HepG2 (cell line): ENCODE data around the gene NDUFAF5. TPM values are rescaled to one million over a fixed set of nuclear protein-coding genes. Genes with fewer than 3 reads are reported as not detected.
A peak's percentile ranks its signal among the peaks of the same experiment; 100 is the strongest.

Source experiments
- BCLAF1 ChIP-seq: fragments of 450-650 bp; IDR thresholded peaks from 2 replicates; pipeline ENCODE4 v1.6.1; 2017; ENCODE audit warnings: mild to moderate bottlenecking
- FOSL1 ChIP-seq: sonication (generic); formaldehyde crosslinking; IDR thresholded peaks from 2 replicates; pipeline ENCODE4 v1.9.0; 2021; ENCODE audit warnings: missing genetic modification reagents, borderline replicate concordance
- HCFC1 ChIP-seq: fragments of 150-350 bp; IDR thresholded peaks from 2 replicates; pipeline ENCODE4 v1.6.1; 2014; ENCODE audit warnings: low read depth, low read length
- HNRNPLL ChIP-seq: fragments of 200-400 bp; formaldehyde crosslinking; IDR thresholded peaks from 2 replicates; pipeline ENCODE4 v1.6.1; 2017; ENCODE audit warnings: mild to moderate bottlenecking, low read depth, low read length; ENCODE audit not compliant: poor library complexity, severe bottlenecking
- IKZF1 ChIP-seq: fragments of 450-650 bp; IDR thresholded peaks from 2 replicates; pipeline ENCODE4 v1.7.1; 2016
- KAT7 ChIP-seq: IDR thresholded peaks from 2 replicates; pipeline ENCODE4 v1.6.1; 2018; ENCODE audit warnings: borderline replicate concordance, missing compliant biosample characterization
- LCORL ChIP-seq, 2 experiments: fragments of 450-650 bp in 1 of 2; sonication (generic) in 1 of 2; formaldehyde crosslinking in 1 of 2; IDR thresholded peaks; 2 replicates each; pipeline versions ENCODE4 v1.5.0 to v1.6.1; 2017 to 2020; ENCODE audit warnings: antibody characterized with exemption in 1 of 2, missing genetic modification reagents in 1 of 2
- MIXL1 ChIP-seq: IDR thresholded peaks from 2 replicates; pipeline ENCODE4 v1.6.1; 2016
- RCOR2 ChIP-seq: IDR thresholded peaks from 2 replicates; pipeline ENCODE4 v1.6.1; 2016; ENCODE audit warnings: missing biosample characterization, missing genetic modification reagents
- SNRNP70 ChIP-seq: fragments of 200-400 bp; formaldehyde crosslinking; IDR thresholded peaks from 2 replicates; pipeline ENCODE4 v1.6.1; 2017; ENCODE audit warnings: mild to moderate bottlenecking, low read depth, low read length, moderate library complexity
- TRAFD1 ChIP-seq: sonication (generic); formaldehyde crosslinking; IDR thresholded peaks from 2 replicates; pipeline ENCODE4 v1.5.1; 2020; ENCODE audit warnings: missing genetic modification reagents, mild to moderate bottlenecking, borderline replicate concordance
- UBTF ChIP-seq: sonication (generic); formaldehyde crosslinking; IDR thresholded peaks from 2 replicates; pipeline ENCODE4 v1.4.0; 2020; ENCODE audit warnings: mild to moderate bottlenecking, missing genetic modification reagents
- YEATS2 ChIP-seq: sonication (generic); formaldehyde crosslinking; IDR thresholded peaks from 2 replicates; pipeline ENCODE4 v1.4.0; 2020; ENCODE audit warnings: missing genetic modification reagents, borderline replicate concordance
- ZMYM4 ChIP-seq: sonication (generic); formaldehyde crosslinking; IDR thresholded peaks from 2 replicates; pipeline ENCODE4 v1.8.1; 2023; ENCODE audit warnings: mild to moderate bottlenecking, missing genetic modification reagents
- ZNF18 ChIP-seq: sonication (generic); formaldehyde crosslinking; IDR thresholded peaks from 2 replicates; pipeline ENCODE4 v1.8.0; 2022; ENCODE audit warnings: mild to moderate bottlenecking, missing genetic modification reagents; ENCODE audit not compliant: insufficient replicate concordance
- ZNF275 ChIP-seq: sonication (generic); formaldehyde crosslinking; IDR thresholded peaks from 2 replicates; pipeline ENCODE4 v1.8.0; 2022; ENCODE audit warnings: missing genetic modification reagents, mild to moderate bottlenecking, inconsistent platforms, borderline replicate concordance
- ZNF331 ChIP-seq: sonication (generic); formaldehyde crosslinking; IDR thresholded peaks from 2 replicates; pipeline ENCODE4 v1.4.0; 2020; ENCODE audit warnings: missing genetic modification reagents
- ZNF644 ChIP-seq: IDR thresholded peaks from 2 replicates; pipeline ENCODE4 v1.6.1; 2016; ENCODE audit warnings: low read depth
- ZNF747 ChIP-seq: sonication (generic); formaldehyde crosslinking; IDR thresholded peaks from 2 replicates; pipeline ENCODE4 v1.8.1; 2023; ENCODE audit warnings: missing genetic modification reagents, mild to moderate bottlenecking, borderline replicate concordance
- ZNF781 ChIP-seq: sonication (generic); formaldehyde crosslinking; IDR thresholded peaks from 2 replicates; pipeline ENCODE4 v1.5.1; 2020; ENCODE audit warnings: borderline replicate concordance, mild to moderate bottlenecking, missing genetic modification reagents; ENCODE audit errors: not compliant biosample characterization
- polyA plus RNA-seq, 8 experiments: library from polyadenylated mRNA; depleted of rRNA in 3 of 8; stranded (reverse) in 7 of 8; unstranded in 1 of 8; fragments of >200 nt; fragmentation: Illumina TruSeq in 4 of 8; extraction: Trizol in 4 of 8; gene quantifications; 2 replicates each; pipeline versions ENCODE4 v1.2.1 to v1.2.3, GENCODE V29; 2011 to 2016; ENCODE audit warnings: low read depth in 4 of 8, missing spikeins in 1 of 8, mixed read lengths in 1 of 8; ENCODE audit not compliant: insufficient read depth in 1 of 8
- total RNA-seq, 5 experiments: library from RNA; depleted of rRNA; stranded (reverse); fragments of >200 nt; fragmentation: Illumina TruSeq; extraction: Trizol; gene quantifications; 2 replicates each; pipeline ENCODE4 v1.2.3, GENCODE V29; 2016; ENCODE audit warnings: low read depth in 1 of 5

Gene NDUFAF5
- total and polyA plus RNA-seq, 2 of the 13 experiments (the other 11 are each of a cell fraction or from before 2014, with no cell fraction given): 23.1 to 66.7 TPM

GRCh38 chr20:13788167-13788834 is 3.5 kb downstream of the NDUFAF5 start (continued):
- no peak for TF ChIP-seq ZNF18 (CRISPR knock-in tag)
- no peak for TF ChIP-seq HCFC1
- no peak for TF ChIP-seq TRAFD1 (CRISPR knock-in tag)
- TF ChIP-seq LCORL (IDR thresholded peaks at IDR 0.05): no peak
- TF ChIP-seq LCORL (CRISPR knock-in tag; IDR thresholded peaks at IDR 0.05): no peak
- TF ChIP-seq SNRNP70: no peak
- TF ChIP-seq IKZF1: no peak
- no peak for TF ChIP-seq FOSL1
- TF ChIP-seq MIXL1: peak; percentile 57; the same call in 1 of the 2 replicates
- no peak for TF ChIP-seq RCOR2 (CRISPR knock-in tag)
- no peak for TF ChIP-seq ZNF781 (CRISPR knock-in tag)
- TF ChIP-seq BCLAF1: no peak
- no peak for TF ChIP-seq HNRNPLL
- TF ChIP-seq ZNF747 (CRISPR knock-in tag): no peak
- TF ChIP-seq YEATS2 (CRISPR knock-in tag): peak; percentile 44; the same call in 1 of the 2 replicates
- 0 out of 2 replicates have a peak, but pooled peaks have one; percentile 21 for TF ChIP-seq ZNF331 (CRISPR knock-in tag)
- TF ChIP-seq ZNF644: peak; percentile 85
- TF ChIP-seq ZMYM4 (CRISPR knock-in tag): no peak
- no peak for TF ChIP-seq KAT7 (CRISPR knock-in tag)
- no peak for TF ChIP-seq ZNF275 (CRISPR knock-in tag)
- TF ChIP-seq UBTF: no peak
